ENCODE data around the gene STX8.
"Not testable (repeated sequence)": the region's sequence is repeated elsewhere in the genome, so short reads cannot be mapped to it uniquely, and the experiment has no call there.

Gene STX8

DNA sequence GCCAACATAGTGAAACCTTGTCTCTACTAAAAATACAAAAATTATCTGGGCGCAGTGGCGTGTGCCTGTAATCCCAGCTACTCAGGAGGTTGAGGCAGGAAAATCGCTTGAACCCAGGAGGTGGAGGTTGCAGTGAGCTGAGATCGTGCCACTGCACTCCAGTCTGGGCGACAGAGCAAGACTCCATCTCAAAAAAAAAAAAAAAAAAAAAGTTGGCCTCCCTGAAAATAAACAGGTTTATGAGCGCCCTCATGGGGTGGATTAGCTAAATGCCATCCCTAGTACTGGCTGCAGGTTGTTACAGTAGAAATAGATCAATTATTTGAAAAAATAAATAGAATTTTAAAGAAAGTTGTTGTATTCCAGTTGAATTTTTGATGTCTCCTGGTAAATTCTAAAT, 20.9 kb downstream of the STX8 start:
- not testable (repeated sequence) for DNase-seq (ENCODE audit: low read depth, low spot score)

DNA sequence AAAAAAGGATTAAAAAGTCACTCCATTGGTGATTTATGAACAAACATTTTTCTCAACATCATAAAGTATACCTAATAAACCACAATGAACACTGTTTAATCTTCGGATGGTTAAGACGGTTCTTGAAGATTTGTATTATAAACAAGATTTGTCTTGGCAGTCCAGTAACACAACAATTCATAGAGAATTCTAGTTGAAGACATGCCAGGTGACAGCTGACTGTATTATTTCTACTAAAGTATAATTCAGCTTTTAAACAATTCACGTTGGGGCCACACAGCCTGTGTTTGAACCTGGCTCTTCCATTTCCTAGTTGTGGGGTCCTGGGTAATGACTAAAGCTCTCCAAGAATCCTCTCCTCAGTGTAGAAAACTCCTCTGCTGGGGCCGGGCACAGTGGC, 22.0 kb downstream of the STX8 start:
- DNase-seq (ENCODE audit: low read depth, low spot score), result no peak

DNA sequence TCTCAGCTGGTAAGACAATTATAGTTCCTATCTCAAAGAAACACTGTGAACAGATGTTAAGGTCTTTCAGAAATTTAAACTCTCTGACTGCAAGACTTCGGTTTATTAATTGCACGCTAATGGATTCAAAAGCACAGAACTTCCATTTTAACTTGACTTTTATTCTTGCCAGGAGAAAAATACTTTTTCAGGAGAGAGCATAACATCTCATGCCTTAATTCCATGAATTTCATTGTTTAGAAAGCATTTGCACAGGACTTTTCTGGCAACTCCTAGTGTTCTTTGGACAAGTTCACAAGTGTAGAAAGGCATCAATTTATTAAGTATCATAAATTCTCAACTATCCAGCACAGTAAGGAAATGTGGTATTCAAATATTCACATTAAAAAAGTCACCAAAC, 22.4 kb downstream of the STX8 start:
- DNase-seq (ENCODE audit: low read depth, low spot score), result no peak

DNA sequence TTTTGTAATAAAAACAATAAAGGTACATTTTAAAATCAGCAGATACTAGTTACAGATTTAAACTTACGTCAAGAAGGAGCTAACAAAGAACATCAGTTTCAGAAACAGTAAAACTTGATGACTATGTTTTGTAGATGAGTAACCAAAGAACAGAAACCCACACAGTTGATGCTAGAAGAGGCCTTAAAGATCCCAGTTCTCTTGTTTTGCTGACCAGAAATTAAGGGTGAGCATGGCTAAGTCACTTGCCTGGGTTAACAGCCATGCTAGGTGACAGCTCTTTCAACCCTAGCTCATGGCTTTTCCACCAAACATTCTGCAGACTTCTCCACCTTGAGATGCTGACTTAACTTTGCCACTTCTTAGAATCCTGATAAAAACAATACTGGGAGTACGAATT, 26.4 kb downstream of the STX8 start:
- no peak for DNase-seq (ENCODE audit: low read depth, low spot score)

DNA sequence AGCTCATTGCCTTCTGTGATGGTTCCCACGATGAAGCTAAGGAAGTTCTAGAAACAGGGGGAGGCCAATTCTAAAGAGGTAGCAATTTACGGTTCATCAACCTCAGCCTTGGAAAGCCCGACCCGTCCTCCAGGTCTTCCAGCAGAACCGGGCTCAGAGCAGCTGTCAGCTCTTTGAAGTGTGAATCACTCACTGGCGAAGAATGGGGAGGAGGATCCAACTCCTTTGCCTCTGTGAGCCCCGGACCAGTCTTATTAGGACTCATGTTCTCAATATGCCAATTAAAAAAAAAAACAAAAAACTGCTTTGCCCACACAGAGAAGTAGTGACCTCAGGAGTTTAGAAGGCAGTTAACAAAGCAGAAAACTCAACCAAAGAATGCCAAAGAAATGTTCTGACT, 31.4 kb downstream of the STX8 start:
- no peak for DNase-seq (ENCODE audit: low read depth, low spot score)

DNA sequence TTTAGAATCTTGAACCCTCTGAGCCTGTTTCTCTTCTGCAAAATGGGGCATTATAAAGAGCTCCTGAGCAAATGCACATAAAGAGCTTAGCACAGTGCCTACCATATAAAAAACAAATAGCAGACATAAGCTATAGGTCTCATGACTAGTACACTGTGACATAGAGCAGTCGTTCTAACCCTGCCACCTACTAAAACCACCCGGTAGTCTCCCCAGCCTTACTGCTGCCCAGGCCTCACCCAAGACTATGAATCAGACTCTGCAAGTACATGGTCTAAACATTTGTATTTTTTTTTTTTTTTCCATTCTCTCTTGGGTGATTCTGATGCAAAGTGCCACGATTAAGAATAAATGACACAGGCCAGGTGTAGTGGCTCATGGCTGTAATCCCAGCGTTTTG, 33.9 kb downstream of the STX8 start:
- no peak for DNase-seq (ENCODE audit: low read depth, low spot score)

DNA sequence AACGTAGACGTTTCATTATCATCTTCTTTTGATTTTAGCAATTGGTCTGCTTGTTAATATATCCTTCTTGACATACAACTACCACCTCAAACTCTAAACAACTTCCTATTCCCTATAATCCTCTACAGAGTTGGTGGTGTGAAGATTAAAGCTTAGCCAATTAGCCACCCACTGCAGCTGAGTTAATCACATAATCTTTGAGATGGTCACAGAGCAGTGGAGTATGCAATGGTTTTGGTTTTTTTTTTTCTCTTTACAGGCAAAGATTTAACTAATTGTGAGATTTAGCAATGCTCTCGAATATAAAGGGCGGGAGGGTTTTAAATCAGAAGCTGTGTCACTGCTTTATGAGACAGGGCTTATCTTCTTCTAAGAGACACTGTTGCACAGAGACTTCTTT, 37.0 kb downstream of the STX8 start:
- no peak for DNase-seq (ENCODE audit: low read depth, low spot score)

DNA sequence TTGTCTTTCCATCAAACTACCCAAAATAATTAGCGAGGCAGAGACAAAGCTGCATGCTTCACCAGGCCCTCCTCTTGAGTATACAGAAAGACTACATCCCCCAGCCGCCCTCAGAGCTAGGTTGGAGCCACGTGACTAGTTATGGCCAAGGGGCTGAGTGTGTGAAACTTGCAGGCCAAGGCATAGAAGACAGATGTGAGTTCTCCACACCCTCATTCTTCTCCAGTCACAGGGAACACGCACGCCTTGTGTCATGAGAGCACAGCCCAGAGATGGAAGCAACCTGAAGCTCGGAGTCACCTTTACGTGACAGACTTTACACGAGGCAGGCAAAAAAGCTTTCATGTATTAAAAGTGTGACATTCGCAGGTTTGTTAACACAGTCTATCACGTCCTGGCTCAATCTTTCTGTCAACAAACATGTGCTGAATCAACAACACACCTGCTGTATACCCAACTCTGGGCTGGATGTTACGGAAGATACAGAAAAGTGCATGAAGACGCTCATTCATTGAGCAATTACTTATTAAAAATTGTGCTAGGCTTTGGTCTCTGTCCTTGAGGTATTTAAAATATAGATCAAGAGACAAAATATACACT, 38.3 kb downstream of the STX8 start:
- DNase-seq (ENCODE audit: low read depth, low spot score), result no peak

DNA sequence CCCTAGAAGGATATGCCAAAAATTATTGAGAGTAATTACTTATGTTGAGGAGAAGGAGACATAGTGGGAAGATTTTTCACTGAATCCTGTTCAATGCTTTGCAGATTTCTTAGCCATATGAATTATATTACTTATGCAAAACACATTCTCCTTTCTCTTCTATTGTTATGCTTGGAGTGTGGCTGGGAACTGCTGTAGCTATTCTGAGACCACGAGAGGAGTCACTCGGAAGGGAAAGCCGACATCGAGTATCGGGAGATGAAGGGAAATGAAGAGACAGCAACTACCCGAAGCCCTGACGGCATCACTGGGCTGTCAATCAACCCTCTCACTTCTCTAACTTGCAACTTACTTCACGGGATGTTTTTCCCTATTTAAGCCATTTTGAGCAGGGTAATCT, 39.6 kb downstream of the STX8 start:
- no peak for DNase-seq (ENCODE audit: low read depth, low spot score)

DNA sequence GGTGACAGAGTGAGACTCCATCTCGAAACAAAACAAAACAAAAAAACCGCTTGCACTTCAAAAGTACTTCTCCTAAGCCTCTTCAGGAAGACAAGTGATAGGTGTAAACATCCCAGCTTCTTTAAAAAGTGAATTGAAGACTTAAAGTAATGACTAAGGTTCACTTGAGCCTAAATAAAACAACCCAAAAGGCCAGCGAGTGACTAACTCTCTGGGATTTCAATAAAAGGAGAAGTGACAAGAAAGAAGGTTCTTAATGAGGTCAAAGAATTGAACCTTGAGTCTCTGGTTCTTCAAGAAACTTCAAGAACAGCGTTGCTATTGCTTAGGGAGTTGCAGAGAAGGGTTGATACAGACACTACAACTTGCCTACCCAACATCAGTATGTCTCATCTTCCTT, 42.2 kb downstream of the STX8 start:
- DNase-seq (ENCODE audit: low read depth, low spot score), result no peak

DNA sequence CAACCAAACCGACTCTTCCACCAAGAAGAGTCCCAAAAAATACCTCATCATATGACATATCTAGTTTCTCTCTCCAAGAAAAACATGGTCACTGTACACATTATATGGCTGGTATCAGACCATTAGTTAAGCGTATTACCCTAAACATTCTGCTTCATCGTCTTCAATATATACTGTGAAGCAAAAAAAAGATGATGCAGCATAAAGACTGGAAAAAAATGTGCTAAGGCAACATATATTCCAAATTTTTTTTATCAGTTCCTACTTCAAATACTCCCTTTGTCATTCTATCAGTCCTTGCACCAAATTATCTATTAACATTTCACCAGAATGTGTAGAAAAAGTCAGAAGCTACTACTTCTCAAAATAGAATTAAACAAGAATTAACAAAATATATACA, 42.9 kb downstream of the STX8 start:
- no peak for DNase-seq (ENCODE audit: low read depth, low spot score)

DNA sequence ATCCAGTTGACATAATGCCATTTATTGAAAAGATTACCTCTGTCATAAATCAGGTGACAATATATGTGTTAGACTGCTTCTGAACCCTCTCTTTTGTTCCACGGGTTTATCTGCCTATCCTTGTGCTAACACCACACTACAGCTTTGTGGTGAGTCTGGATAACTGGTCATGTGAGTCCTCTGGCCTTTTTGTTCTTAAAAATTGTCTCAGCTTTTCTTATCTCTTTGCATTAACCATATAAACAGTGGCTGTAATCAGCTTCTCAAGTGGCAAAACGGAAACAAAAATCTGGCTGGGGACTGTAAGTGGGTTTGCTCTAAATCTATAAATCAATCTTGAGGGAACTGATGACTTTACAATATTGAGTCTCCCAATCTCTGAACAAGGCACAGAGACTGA, 44.6 kb downstream of the STX8 start:
- no peak for DNase-seq (ENCODE audit: low read depth, low spot score)

DNA sequence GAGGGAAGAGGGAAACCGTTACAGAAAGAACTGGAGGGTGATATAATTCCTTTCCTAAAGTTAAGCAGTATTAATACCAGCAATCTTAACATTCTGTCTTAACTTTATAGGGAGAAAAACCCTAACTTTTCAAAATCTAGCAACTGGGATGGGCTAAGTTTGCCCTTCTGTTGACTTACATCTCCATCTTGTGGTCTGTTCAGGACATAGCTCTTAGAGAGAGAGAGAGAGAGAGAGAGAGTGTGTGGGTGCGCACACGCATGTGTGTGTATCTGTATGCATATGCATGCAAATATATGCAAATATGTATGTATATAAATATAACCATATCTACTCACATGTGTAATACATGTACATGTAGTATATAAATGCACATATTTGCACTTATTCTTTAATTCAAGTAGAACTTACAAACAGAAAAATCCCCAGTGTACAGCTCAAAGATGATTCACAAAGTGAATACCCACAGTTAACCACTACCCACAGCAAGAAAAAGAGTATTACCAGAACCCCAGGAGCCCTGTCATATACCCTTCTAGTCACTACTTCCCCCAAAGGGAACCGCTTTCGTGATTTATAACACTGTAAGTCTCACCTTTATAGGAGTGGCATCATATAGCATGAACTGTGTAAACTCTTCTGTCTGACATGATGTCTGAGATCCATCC, 46.5 kb downstream of the STX8 start:
- no peak for DNase-seq (ENCODE audit: low read depth, low spot score)

DNA sequence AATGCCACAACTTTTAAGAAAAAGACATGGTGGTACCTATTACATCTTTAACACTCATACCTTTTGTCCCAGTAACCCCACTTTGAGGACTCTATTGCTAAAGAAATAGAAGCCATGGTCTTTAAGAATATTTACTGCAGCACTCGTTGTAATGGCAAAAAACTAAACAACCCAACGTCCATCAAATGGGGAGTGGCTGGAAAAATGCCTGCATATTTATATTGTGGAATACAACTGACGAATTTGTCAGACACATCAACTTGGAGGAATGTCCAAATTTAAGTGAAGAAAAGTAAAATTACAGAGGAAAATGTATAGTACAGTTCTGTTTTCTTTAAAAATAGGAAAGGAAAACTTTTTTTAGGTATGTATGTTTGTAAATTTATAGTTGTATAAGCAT, 47.8 kb downstream of the STX8 start:
- no peak for DNase-seq (ENCODE audit: low read depth, low spot score)

DNA sequence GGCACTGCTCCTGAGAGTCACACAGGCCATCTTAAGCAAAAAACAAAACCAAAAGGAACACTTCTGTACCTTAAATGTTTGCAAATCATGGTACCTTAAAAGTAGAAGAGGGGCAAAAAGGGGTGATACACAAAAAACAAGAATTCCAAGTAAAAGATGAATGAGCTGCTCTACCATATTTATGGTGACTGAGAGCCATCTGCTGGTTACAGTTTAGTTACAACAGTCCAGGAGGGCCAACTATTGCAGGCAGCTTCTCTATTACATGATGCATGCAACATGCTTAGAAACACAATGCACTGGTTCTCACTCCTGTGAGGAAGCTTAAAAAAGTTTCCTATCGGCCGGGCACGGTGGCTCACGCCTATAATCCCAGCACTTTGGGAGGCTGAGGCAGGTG, 53.5 kb downstream of the STX8 start:
- no peak for DNase-seq (ENCODE audit: low read depth, low spot score)

DNA sequence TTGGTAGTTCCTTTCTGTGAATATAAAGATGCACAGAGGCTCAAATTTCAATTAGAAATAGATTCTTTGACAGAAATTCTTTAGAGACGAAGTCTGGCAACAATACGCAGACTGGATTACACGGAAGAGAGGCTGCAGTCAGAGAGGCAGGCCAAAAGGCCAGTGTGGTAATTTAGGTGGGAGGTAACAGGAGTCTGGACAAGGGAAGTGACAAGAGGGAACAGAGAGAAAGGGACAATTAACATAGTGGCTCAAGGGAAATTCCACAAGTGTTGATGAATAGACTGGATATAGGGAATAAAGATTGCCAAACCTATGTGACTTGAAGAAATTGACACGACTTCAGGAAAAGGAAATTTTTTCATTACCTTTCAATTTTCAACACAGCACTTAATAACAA, 54.6 kb downstream of the STX8 start:
- no peak for DNase-seq (ENCODE audit: low read depth, low spot score)

DNA sequence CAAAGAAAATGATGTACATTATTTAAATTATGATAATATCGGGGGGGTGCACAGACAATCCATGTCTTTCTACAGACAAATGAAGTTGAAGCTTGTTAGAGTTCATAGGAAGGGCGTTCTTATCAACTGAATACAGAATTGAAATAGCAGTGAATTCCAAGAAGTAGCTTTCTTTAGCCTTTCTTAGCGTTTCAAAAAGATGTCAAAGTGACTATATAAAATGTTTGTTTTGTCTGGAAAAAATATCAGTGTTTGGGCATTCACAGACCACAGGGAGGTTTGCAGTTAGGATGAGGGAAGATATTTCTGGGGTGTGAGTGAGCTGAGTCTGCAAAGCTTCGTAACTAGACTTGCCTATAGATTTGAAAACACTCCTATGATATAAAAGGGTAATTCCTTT, 55.0 kb downstream of the STX8 start:
- DNase-seq (ENCODE audit: low read depth, low spot score), result no peak

DNA sequence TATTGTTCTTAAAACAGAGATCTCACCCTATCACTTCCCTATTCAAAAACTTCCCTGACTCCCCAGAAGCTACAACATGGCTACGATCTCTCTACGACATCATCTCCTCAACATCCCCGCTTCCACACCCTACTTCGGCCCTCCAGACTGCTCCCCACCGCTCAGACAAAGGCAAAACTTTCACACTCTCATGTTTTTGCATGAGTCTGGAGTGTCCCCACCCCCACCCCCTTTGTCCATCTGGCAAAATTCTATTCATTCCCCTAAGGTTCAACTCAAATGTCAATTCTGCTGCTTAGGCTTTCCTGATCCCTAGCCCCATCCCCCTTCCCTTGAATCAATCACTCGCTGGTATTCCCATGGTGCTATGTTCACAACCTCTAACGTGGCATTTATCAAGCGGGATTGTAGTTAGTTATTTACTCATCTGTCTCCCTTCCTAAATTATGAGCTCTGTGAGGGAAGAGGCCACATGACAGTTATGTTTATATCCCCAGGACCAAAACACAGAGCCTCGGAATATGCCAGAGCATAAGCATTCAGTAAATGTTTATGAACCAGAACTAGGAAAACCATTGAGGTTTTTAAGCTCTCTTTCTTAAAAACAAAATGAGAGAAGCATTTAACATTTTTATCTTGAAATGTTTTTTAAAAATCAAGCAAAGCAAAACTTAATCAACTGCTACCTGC, 55.9 kb downstream of the STX8 start:
- DNase-seq (ENCODE audit: low read depth, low spot score), result no peak

DNA sequence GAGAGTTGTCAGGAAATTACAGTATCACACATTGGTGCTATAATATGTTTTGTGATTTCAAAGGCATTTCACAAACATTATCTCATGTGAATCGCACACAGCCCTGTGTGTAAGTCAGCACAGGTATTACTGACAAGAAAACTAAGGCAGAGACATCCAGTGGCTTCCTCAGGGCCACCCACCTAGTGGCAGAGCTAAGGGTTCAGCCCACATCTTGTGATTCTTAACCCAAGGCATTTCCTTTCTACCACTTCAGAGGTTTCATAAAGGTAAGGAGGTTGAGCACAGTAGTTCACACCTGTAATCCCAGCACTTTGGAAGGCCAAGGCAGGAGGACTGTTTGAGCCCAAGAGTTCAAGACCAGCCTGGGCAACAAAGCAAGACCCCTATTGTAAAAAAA, 58.2 kb downstream of the STX8 start:
- DNase-seq (ENCODE audit: low read depth, low spot score), result no peak

DNA sequence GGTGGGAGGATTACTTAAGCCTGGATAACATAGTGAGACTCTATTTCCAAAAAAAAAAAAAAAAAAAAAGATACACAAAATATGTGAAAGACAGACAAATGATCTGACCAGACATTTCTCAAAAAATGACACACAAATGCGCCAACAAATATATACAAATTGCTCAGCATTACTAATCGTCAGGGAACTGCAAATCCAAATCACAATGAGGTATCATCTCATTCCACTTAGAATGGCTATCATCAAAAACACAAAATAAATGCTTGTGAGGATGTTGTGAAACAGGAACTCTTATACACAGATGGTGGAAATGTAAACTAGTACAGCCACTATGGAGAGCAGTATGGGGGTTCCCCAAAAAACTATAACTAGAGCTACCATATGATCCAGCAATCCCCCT, 62.4 kb downstream of the STX8 start:
- DNase-seq (ENCODE audit: low read depth, low spot score), result no peak

DNA sequence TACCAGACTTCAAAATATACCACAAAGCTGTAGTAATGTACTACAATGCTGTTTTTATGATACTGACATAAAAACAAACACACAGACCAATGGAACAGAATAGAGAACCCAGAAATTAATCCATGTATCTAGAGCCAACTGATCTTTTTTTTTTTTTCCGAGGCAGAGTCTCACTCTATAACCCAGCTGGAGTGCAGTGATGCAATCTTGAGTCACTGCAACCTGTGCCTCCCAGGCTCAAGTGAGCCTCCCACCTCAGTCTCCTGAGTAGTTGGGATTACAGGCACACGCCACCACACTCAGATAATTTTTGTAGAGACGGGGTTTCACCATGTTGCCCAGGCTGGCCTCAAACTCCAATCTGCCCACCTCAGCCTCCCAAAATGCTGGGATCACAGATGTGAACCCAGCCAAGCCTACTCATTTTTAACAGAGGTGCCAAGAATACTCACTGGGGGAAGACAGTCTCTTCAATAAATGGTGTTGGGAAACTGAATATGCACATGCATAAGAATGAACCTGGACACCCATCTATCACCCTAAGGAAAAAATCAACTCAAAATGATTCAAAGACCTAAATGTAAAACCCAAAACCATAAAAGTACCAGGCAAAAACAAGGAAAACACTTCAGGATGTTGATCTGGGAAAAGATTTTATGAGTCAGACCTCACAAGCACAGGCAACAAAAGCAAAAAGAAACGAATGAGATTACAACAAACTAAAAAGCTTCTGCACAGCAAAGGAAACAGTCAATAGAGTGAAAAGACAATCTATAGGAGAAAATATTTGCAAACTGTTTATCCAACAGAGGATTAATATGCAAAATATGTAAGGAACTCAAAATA, 63.1 kb downstream of the STX8 start:
- no peak for DNase-seq (ENCODE audit: low read depth, low spot score)

DNA sequence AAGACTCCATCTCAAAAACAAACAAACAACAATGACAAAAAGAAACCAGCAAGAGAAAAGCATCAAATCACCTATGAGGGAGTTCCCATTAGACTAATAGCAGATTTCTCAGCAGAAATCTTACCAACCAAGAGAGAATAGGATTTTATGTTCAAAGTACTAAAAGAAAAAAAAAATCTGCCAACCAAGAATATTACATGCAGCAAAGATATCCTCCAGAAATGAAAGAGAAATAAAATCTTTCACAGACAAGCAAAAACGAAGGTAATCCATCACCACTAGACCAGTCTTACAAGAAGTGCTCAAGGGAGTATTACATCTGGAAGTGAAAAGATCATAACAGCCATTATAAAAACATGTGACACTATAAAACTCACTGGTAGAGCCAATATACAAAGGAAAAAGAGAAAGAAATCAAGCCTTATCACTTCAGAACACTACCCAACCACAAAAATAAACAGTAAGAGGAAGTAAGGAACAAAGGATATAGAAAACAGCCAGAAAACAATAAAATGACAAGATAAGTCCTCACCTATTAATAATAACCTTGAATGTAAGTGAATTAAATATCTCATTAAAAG, 66.3 kb downstream of the STX8 start:
- no peak for DNase-seq (ENCODE audit: low read depth, low spot score)

All from activated naive CD8-positive, alpha-beta T cell treated with anti-CD3 and anti-CD28 coated beads, Interleukin-2, amount 50 U/mL, for 16 hours (primary cell).